GM19025 (cell line): ENCODE measurements around the gene DRAXIN.
A peak's percentile ranks its signal among the peaks of the same experiment; 100 is the strongest.
"Not testable (repeated sequence)": the region's sequence is repeated elsewhere in the genome, so short reads cannot be mapped to it uniquely, and the experiment has no call there.

Experiments
- ATAC-seq: cut with Tn5 transposase; IDR thresholded peaks from one replicate; pipeline ENCODE4 v1.9.1; 2021; ENCODE audit warnings: mild to moderate bottlenecking, low read depth, moderate library complexity; ENCODE audit not compliant: unreplicated experiment

DRAXIN gene, protein sequence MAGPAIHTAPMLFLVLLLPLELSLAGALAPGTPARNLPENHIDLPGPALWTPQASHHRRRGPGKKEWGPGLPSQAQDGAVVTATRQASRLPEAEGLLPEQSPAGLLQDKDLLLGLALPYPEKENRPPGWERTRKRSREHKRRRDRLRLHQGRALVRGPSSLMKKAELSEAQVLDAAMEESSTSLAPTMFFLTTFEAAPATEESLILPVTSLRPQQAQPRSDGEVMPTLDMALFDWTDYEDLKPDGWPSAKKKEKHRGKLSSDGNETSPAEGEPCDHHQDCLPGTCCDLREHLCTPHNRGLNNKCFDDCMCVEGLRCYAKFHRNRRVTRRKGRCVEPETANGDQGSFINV

GRCh38 chr1:11691302-11691914, at the start of gene DRAXIN:
Gene DRAXIN (plus strand): TSS chr1:11691710. CDS start chr1:11706259, 14,549 bp downstream.
- no peak for ATAC-seq

GRCh38 chr1:11641776-11642305, 49.7 kb upstream of the DRAXIN start:
- ATAC-seq, result no peak

GRCh38 chr1:11642418-11643017, 49.0 kb upstream of the DRAXIN start:
- not testable (repeated sequence) for ATAC-seq

DNA sequence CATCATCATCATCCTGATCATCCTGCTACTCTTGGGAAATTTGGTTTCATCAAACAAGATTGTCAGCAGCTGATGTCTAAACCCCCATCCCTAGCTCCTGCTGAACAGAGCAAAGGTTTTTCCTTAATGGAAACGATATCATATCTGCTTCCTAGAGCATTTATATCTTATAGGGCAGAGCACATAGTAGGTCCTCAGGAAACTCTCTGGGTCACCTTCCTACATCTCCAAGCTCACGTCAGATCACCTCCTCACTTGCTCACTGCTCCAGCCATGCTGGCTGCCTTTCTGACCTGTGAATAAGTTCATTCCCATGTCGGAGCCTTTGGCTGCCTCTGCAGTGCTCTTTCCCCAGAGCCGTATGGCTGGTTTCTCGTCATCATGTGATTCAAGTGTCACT, 47.7 kb upstream of the DRAXIN start:
- ATAC-seq, result no peak

- ATAC-seq, result no peak
These were observed 46.2 kb upstream of the DRAXIN start for GRCh38 chr1:11645270-11645669.

DNA sequence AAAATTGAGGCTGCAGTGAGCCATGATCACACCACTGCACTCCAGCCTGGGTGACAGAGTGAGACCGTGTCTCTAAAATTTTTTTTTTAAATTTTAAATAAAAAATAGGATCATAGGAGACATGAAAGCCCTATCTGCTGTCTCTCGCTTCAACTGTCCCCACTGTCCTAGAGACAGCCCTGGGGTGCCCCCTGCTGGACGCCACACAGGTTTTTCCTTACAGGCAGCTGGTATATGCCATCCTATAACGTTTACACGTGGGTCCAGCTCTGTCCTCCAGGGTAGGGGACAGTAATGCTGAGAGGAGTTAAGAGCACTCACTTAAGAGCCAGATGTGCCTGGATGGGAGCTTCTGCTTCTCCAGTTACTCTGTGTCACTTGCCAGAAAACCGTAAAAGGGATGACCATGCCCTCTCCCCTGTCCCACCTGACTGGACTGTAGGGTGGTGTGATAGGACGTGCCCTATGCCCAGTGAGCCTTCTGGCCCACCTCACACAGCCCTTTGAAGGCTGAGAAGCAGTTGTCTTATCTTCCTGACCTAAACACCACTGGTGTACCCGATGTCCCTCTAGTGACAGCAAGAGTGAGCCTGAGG, 45.7 kb upstream of the DRAXIN start:
- ATAC-seq, result no peak

DNA sequence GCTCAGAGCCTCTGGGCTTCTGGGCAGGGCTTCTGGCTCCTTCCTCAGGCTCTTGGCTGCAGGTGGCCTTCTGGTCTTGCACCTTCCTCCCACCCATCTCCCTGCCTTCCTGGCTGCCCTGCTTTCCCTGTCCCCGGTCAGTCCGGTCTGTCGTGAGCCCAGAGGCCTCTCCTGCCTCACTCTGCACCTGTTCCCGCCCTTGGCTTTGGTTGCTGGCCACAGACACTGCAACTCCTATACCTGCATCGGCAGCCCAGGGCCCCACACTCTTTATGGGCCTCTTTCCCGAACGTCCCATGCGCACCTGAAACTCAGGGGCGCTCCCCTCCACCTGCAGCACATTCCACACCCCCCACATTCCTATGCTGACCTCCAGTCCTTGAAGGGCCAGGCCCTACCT, 45.2 kb upstream of the DRAXIN start:
- no peak for ATAC-seq

DNA sequence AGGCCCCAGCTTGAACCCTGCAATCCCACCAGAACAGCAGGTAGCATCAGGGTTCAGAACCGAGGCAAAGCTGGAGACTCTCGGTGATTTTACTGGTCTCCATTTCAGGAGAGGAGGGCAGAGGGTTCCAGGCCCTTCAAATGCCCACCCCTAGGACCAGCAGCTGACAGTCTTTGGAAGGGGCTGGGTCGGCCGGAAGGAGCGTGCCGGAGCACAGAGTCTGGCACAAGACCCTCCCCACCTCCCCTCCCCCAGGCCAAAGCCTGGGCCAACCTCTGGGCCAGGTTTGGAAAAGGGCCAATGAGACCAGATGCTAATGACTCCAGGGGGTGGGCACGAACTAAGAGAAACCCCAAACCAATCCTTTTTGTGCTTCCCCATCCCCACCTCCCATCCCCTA, 44.2 kb upstream of the DRAXIN start:
- ATAC-seq, result no peak

DNA sequence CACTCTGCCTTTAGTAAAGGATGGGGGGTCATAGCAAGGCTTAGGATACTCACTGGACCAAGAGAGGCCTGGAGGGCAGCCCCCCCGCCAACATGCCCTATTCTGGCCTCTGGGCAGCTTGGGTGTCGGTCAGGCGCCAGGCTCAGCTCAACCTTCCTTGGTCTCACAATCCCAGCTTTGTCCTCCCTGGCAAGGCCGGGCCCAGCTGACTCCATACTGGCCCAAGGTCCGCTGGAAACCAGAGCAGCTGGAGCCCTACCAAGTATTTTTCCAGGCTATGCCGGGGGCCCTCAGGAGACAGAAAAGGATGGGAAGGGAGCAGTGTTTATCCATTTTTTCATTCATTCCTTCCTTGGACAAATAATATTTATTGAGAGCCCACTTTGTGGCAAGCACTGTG, 43.5 kb upstream of the DRAXIN start:
- no peak for ATAC-seq

GRCh38 chr1:11648732-11649158, 42.8 kb upstream of the DRAXIN start:
- ATAC-seq, result no peak

GRCh38 chr1:11649237-11649623, 42.3 kb upstream of the DRAXIN start:
- ATAC-seq, result no peak

DNA sequence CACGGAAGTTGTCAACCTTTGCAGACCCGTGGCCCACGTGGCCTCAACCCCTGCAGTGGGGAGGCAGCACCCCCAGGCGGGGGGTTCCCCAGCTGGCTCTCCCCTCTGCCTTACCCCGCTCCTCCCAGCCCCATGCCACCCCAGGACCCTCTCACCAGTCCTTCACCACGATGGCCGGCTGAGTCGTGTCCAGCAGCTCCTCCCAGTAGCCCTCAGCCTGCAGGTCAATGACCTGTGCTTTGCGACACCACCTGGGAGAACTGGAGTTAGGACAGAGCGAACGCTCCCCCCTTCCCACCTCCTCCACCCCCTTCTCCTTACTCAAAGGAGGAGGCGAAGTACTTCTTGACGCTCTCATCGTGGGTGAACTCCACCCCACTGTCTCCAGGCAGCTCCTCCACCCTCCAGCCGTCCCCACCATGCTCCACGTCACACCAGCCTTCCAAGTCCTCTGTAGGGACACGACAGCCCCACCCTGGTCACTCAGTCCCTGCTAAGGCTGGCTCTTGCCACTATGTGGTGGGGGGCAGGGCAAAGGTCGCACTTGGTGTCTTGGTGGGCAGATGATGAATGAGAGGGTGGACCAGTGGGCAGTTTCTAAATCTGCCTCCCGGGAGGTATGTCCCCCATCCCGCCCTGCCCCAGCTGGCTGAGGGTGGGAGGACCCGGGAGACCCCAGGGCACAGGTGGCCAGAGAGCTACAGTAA, 41.7 kb upstream of the DRAXIN start:
- no peak for ATAC-seq

GRCh38 chr1:11650331-11650991, 41.0 kb upstream of the DRAXIN start:
- no peak for ATAC-seq

GRCh38 chr1:11651017-11651416, 40.5 kb upstream of the DRAXIN start:
- no peak for ATAC-seq

DNA sequence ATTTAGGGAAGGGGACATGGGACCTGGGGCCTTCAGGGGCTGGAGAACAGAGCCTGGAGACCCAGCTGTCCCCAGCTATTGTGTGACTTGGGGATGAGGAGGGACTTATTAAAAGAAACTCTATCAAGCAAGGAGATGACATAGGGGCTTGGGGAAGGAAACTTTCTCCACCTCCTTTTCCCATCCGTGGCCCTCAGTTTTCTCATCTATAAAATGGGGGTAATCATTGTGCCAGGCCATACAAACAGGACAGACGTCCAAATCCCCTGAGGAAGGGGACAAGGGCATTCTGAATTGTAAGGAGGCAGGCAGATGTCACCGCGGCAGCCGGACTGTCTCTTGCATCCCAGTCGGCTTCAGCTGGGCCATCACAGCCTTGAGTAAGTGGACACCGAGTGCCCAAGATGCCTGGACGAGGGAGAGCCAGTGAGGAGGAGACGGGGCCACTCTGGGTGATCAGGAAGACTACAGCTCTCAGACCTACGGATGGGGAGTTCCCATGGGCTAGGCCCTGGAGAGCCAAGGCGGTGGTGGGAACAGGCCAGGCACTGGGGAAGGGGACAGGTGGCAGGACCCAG, 39.2 kb upstream of the DRAXIN start:
- no peak for ATAC-seq

DNA sequence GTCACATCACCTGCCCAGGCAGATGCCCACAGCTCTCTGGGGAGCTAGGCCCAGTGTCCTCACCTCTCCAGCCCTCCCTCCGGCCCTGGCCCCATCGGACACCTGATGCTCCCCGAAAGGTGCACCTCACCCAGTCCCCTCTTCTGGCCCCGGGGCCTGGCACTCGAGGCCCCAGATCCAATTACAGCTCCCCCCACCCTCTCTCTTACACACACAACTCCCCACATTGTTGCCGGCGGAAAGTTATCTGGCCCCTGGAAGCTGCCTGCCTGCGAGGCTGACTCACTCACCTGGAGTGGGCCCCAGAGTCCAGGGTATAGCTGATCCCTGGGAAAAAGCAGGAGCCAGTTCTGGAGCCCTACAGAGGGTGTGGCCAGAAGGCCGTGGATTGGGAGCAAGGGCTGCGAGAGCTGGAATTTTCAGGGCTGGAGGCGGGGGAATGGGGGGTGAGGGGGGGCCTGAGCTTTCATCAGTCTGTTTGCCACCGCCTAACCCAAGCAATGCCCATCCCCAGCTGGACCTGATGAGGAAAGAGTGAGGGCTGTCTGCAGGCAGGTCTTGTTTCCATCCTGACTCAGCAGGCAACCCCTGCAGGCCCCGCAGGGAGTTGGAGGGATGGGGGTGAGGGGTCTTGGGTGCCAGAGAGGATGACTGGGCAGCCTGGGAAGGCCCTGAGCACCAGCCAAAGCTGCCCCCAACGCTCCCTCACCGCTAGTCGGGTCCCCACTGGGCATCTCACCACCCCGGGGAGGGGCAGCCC, 38.2 kb upstream of the DRAXIN start:
- ATAC-seq, result no peak

- ATAC-seq, result no peak
These were observed 37.7 kb upstream of the DRAXIN start for GRCh38 chr1:11653861-11654136.

GRCh38 chr1:11654137-11654938, 37.2 kb upstream of the DRAXIN start, which contains the start of the genes FBXO2 and FBXO44:
Gene FBXO2 (minus strand): TSS chr1:11654429. CDS start chr1:11654340, 89 bp downstream.
Gene FBXO44 (plus strand): TSS chr1:11654877. CDS start chr1:11655836, 959 bp downstream.
- peak; percentile 53 for ATAC-seq
